ENCODE measurements around the gene GPX4. TPM values are rescaled to one million over a fixed set of nuclear protein-coding genes. Genes with fewer than 3 reads are reported as not detected.
A peak's percentile ranks its signal among the peaks of the same experiment; 100 is the strongest.

GPX4 gene
- total and polyA plus RNA-seq, 2 experiments from 2014 or later, result 351 to 573 TPM

DNA sequence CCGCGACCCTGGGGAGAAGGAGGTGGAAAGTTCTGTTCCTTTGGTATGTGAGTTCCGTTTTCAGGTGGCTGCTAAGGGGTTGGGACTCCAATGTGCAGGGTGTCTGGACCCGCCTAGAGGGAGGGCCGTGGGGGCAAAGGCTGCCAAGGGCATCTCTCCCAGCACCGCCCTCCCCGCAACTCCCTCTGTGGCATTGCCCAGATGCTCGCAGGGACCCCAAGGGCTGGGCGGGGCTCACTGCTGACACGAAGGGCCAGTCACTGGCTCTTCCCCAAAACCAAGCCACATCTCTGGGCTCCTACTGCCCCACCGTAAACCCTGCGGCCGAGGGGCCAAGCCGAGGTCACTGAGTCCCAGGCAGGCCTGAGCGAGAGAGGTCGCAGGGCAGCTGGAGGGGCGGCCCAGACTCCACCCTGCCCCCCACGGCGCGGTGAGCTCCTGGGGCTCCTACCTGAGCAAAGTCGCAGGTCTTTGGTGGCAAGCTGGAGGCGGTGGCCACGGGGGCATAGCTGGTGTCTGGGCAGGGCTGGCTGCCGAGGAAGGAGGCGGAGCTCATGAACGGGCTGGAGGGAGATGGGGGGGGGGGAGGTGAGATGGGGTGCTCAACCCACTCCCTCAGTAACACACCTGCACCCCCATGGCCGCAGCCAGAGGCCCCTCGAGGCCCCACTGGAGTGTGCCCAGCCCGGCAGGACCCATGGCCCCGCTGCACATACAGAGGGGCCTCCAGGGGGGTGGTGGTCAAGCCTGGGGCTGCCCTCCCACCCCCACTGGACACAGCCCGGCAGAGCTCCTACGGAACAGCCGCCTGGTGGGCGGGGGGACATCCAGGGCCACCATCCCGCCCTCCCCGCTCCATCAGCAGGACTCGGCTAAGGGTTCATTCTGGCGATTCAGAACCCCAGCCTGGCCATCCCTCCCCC lies 43.3 kb downstream of the GPX4 start:
- H3K4me3 Mint-ChIP-seq, result no peak overlapping the region
- peak overlapping the region; percentile 88 for H3K27ac Mint-ChIP-seq
- Histone ChIP-seq H3K4me2 (peak overlapping the region; percentile 32; the same call in 1 of the 2 replicates), H3K4me3 (no peak overlapping the region), H3K79me2 (replicated peaks; ENCODE audit: insufficient read depth) (no peaks in the 10 kb centered on the region), H4K20me1 (replicated peaks; ENCODE audit: insufficient read depth) (no peaks in the 10 kb centered on the region; the same call in 1 of the 2 replicates), H3K27me3 (ENCODE audit: insufficient read depth) (no peaks in the 10 kb centered on the region), H2AFZ (no peak overlapping the region), H3K36me3 (ENCODE audit: insufficient read depth) (peaks cover 3% of the 10 kb centered on the region; the same call in 1 of the 2 replicates), H3K9me2 (ENCODE audit: insufficient read depth) (no peaks in the 10 kb centered on the region), H3K4me1 (ENCODE audit: insufficient read depth) (peaks cover 19% of the 10 kb centered on the region), H3F3A (replicated peaks; ENCODE audit: low read depth) (no peaks in the 10 kb centered on the region), H3K27ac (ENCODE audit: low read depth) (0 out of 2 replicates have a peak overlapping the region, but pooled peaks have one; percentile 50)
- H3K27me3 Mint-ChIP-seq (ENCODE audit: insufficient read depth, low read depth, poor library complexity), result peaks cover 13% of the 10 kb centered on the region
- peaks cover 34% of the 10 kb centered on the region for H3K36me3 Mint-ChIP-seq (ENCODE audit: low read depth)
- H3K4me1 Mint-ChIP-seq, result peaks cover 24% of the 10 kb centered on the region
- ATAC-seq (peak; percentile 17), DNase-seq (ENCODE audit: low spot score) (no peak)
- TF ChIP-seq EZH2phosphoT487 (IDR thresholded peaks at IDR 0.05; ENCODE audit: unreplicated experiment), result no peak
- no peak for TF ChIP-seq ZNF462 (CRISPR knock-in tag; IDR thresholded peaks at IDR 0.05)
- TF ChIP-seq REST (IDR thresholded peaks at IDR 0.05; ENCODE audit: unreplicated experiment), result no peak
- TF ChIP-seq STAT1 (IDR thresholded peaks at IDR 0.05; ENCODE audit: unreplicated experiment), result no peak
- no peak for TF ChIP-seq ZNF114 (CRISPR knock-in tag; IDR thresholded peaks at IDR 0.05)
- no peak for TF ChIP-seq ZNF331 (CRISPR knock-in tag; IDR thresholded peaks at IDR 0.05; ENCODE audit: low read depth)
- TF ChIP-seq JUNB (IDR thresholded peaks at IDR 0.05; ENCODE audit: unreplicated experiment), result no peak
- no peak for TF ChIP-seq NANOG (IDR thresholded peaks at IDR 0.05; ENCODE audit: borderline replicate concordance)
- no peak for TF ChIP-seq CREB1 (CRISPR knock-in tag; IDR thresholded peaks at IDR 0.05; ENCODE audit: low read depth)
- TF ChIP-seq, protein P1, sequence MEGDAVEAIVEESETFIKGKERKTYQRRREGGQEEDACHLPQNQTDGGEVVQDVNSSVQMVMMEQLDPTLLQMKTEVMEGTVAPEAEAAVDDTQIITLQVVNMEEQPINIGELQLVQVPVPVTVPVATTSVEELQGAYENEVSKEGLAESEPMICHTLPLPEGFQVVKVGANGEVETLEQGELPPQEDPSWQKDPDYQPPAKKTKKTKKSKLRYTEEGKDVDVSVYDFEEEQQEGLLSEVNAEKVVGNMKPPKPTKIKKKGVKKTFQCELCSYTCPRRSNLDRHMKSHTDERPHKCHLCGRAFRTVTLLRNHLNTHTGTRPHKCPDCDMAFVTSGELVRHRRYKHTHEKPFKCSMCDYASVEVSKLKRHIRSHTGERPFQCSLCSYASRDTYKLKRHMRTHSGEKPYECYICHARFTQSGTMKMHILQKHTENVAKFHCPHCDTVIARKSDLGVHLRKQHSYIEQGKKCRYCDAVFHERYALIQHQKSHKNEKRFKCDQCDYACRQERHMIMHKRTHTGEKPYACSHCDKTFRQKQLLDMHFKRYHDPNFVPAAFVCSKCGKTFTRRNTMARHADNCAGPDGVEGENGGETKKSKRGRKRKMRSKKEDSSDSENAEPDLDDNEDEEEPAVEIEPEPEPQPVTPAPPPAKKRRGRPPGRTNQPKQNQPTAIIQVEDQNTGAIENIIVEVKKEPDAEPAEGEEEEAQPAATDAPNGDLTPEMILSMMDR (conservative IDR thresholded peaks at IDR 0.05; ENCODE audit: low read depth in 2 of 2), result no peak
- TF ChIP-seq, protein P2, sequence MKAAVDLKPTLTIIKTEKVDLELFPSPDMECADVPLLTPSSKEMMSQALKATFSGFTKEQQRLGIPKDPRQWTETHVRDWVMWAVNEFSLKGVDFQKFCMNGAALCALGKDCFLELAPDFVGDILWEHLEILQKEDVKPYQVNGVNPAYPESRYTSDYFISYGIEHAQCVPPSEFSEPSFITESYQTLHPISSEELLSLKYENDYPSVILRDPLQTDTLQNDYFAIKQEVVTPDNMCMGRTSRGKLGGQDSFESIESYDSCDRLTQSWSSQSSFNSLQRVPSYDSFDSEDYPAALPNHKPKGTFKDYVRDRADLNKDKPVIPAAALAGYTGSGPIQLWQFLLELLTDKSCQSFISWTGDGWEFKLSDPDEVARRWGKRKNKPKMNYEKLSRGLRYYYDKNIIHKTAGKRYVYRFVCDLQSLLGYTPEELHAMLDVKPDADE (IDR thresholded peaks at IDR 0.05), result no peak
- no peak for TF ChIP-seq EZH2 (IDR thresholded peaks at IDR 0.05; ENCODE audit: low read depth, unreplicated experiment)
- peaks cover 4% of the 10 kb centered on the region; the same call in 1 of the 3 replicates for H3K9me3 Mint-ChIP-seq
